ENCODE results near the gene MORN3.

MORN3 gene

GRCh38 chr12:121657305-121658008, 12.0 kb downstream of the MORN3 start:
- H3K27ac ChIP-seq (ENCODE audit: low read length), result no peak overlapping the region
- no peaks in the 10 kb centered on the region for H3K9me2 ChIP-seq (replicated peaks; ENCODE audit: insufficient read depth, low read length)
- H3K79me2 ChIP-seq (ENCODE audit: low read length), result no peaks in the 10 kb centered on the region
- TF ChIP-seq EZH2phosphoT487 (IDR thresholded peaks at IDR 0.05; ENCODE audit: low read length), result no peak
- TF ChIP-seq CTCF (IDR thresholded peaks at IDR 0.05; ENCODE audit: low read length), result no peak
- TF ChIP-seq EZH2 (optimal IDR thresholded peaks at IDR 0.05; ENCODE audit: low read depth, low read length), result no peak
- no peaks in the 10 kb centered on the region for H3K9me3 ChIP-seq (replicated peaks; ENCODE audit: insufficient read depth, low read length)
- no peak overlapping the region for H3K4me2 ChIP-seq (ENCODE audit: low read depth, low read length)
- H3F3A ChIP-seq (ENCODE audit: insufficient read depth, low read length), result no peaks in the 10 kb centered on the region
- no peaks in the 10 kb centered on the region for H4K20me1 ChIP-seq (ENCODE audit: insufficient read depth, low read length)
- H2AFZ ChIP-seq (ENCODE audit: low read length), result no peak overlapping the region
- H3K9ac ChIP-seq (ENCODE audit: low read length), result no peak overlapping the region
- no peak for DNase-seq
- no peaks in the 10 kb centered on the region for H3K27me3 ChIP-seq (replicated peaks; ENCODE audit: insufficient read depth, low read length)
- no peaks in the 10 kb centered on the region for H3K4me1 ChIP-seq (ENCODE audit: low read length)
- no peaks in the 10 kb centered on the region for H3K36me3 ChIP-seq (replicated peaks; ENCODE audit: insufficient read depth, low read length)
- no peak overlapping the region for H3K4me3 ChIP-seq (ENCODE audit: low read length)

GRCh38 chr12:121656122-121656521, 13.3 kb downstream of the MORN3 start:
- H3K4me3 ChIP-seq (ENCODE audit: low read length), result no peak overlapping the region
- H3K4me1 ChIP-seq (ENCODE audit: low read length), result no peaks in the 10 kb centered on the region
- H3K9me3 ChIP-seq (replicated peaks; ENCODE audit: insufficient read depth, low read length), result no peaks in the 10 kb centered on the region
- no peak for DNase-seq
- no peaks in the 10 kb centered on the region for H3F3A ChIP-seq (ENCODE audit: insufficient read depth, low read length)
- no peaks in the 10 kb centered on the region for H3K9me2 ChIP-seq (replicated peaks; ENCODE audit: insufficient read depth, low read length)
- no peaks in the 10 kb centered on the region for H3K79me2 ChIP-seq (ENCODE audit: low read length)
- no peaks in the 10 kb centered on the region for H3K36me3 ChIP-seq (replicated peaks; ENCODE audit: insufficient read depth, low read length)
- no peak overlapping the region for H2AFZ ChIP-seq (ENCODE audit: low read length)
- no peak overlapping the region for H3K4me2 ChIP-seq (ENCODE audit: low read depth, low read length)
- H3K9ac ChIP-seq (ENCODE audit: low read length), result no peak overlapping the region
- no peak for TF ChIP-seq EZH2phosphoT487 (IDR thresholded peaks at IDR 0.05; ENCODE audit: low read length)
- H3K27ac ChIP-seq (ENCODE audit: low read length), result no peak overlapping the region
- H4K20me1 ChIP-seq (ENCODE audit: insufficient read depth, low read length), result no peaks in the 10 kb centered on the region
- no peaks in the 10 kb centered on the region for H3K27me3 ChIP-seq (replicated peaks; ENCODE audit: insufficient read depth, low read length)

- no peaks in the 10 kb centered on the region for H3F3A ChIP-seq (ENCODE audit: insufficient read depth, low read length)
- no peaks in the 10 kb centered on the region for H4K20me1 ChIP-seq (ENCODE audit: insufficient read depth, low read length)
- no peak overlapping the region for H3K4me2 ChIP-seq (ENCODE audit: low read depth, low read length)
- no peaks in the 10 kb centered on the region for H3K27me3 ChIP-seq (replicated peaks; ENCODE audit: insufficient read depth, low read length)
- no peaks in the 10 kb centered on the region for H3K36me3 ChIP-seq (replicated peaks; ENCODE audit: insufficient read depth, low read length)
- no peak for DNase-seq
- H3K4me3 ChIP-seq (ENCODE audit: low read length), result no peak overlapping the region
- no peak overlapping the region for H3K9ac ChIP-seq (ENCODE audit: low read length)
- H2AFZ ChIP-seq (ENCODE audit: low read length), result no peak overlapping the region
- no peaks in the 10 kb centered on the region for H3K9me2 ChIP-seq (replicated peaks; ENCODE audit: insufficient read depth, low read length)
- no peak overlapping the region for H3K27ac ChIP-seq (ENCODE audit: low read length)
- H3K4me1 ChIP-seq (ENCODE audit: low read length), result no peaks in the 10 kb centered on the region
- no peaks in the 10 kb centered on the region for H3K9me3 ChIP-seq (replicated peaks; ENCODE audit: insufficient read depth, low read length)
- no peaks in the 10 kb centered on the region for H3K79me2 ChIP-seq (ENCODE audit: low read length)
- TF ChIP-seq EZH2phosphoT487 (IDR thresholded peaks at IDR 0.05; ENCODE audit: low read length), result no peak
- TF ChIP-seq EZH2 (optimal IDR thresholded peaks at IDR 0.05; ENCODE audit: low read depth, low read length), result no peak
- no peak for TF ChIP-seq CTCF (IDR thresholded peaks at IDR 0.05; ENCODE audit: low read length)
Measured at GRCh38 chr12:121653999-121654398, 15.5 kb downstream of the MORN3 start.

- H4K20me1 ChIP-seq (ENCODE audit: insufficient read depth, low read length), result no peaks in the 10 kb centered on the region
- no peaks in the 10 kb centered on the region for H3K79me2 ChIP-seq (ENCODE audit: low read length)
- no peak overlapping the region for H3K4me2 ChIP-seq (ENCODE audit: low read depth, low read length)
- no peak for TF ChIP-seq EZH2 (optimal IDR thresholded peaks at IDR 0.05; ENCODE audit: low read depth, low read length)
- no peak for TF ChIP-seq CTCF (IDR thresholded peaks at IDR 0.05; ENCODE audit: low read length)
- TF ChIP-seq EZH2phosphoT487 (IDR thresholded peaks at IDR 0.05; ENCODE audit: low read length), result no peak
- DNase-seq, result no peak
- no peaks in the 10 kb centered on the region for H3K9me3 ChIP-seq (replicated peaks; ENCODE audit: insufficient read depth, low read length)
- no peaks in the 10 kb centered on the region for H3K36me3 ChIP-seq (replicated peaks; ENCODE audit: insufficient read depth, low read length)
- no peaks in the 10 kb centered on the region for H3K27me3 ChIP-seq (replicated peaks; ENCODE audit: insufficient read depth, low read length)
- H3K9ac ChIP-seq (ENCODE audit: low read length), result no peak overlapping the region
- no peak overlapping the region for H2AFZ ChIP-seq (ENCODE audit: low read length)
- H3K4me1 ChIP-seq (ENCODE audit: low read length), result no peaks in the 10 kb centered on the region
- no peak overlapping the region for H3K27ac ChIP-seq (ENCODE audit: low read length)
- no peaks in the 10 kb centered on the region for H3F3A ChIP-seq (ENCODE audit: insufficient read depth, low read length)
- no peak overlapping the region for H3K4me3 ChIP-seq (ENCODE audit: low read length)
- no peaks in the 10 kb centered on the region for H3K9me2 ChIP-seq (replicated peaks; ENCODE audit: insufficient read depth, low read length)
Measured at GRCh38 chr12:121652767-121653497, 16.5 kb downstream of the MORN3 start.
